Activated naive CD8-positive, alpha-beta T cell treated with anti-CD3 and anti-CD28 coated beads for 36 hours (primary cell): ENCODE results near the gene FADS2. TPM values are rescaled to one million over a fixed set of nuclear protein-coding genes. Genes with fewer than 3 reads are reported as not detected.

Experiments
- DNase-seq: peaks from one replicate; pipeline ENCODE4 v3.0.0; 2021
- H3K27ac Mint-ChIP-seq: one replicate; pipeline ENCODE4 v1.8.0; 2022; ENCODE audit warnings: mild to moderate bottlenecking, moderate library complexity, mixed read lengths
- H3K27me3 Mint-ChIP-seq: one replicate; pipeline ENCODE4 v1.8.0; 2022; ENCODE audit warnings: mild to moderate bottlenecking, mixed read lengths
- H3K36me3 Mint-ChIP-seq: one replicate; pipeline ENCODE4 v1.8.0; 2021; ENCODE audit warnings: mild to moderate bottlenecking, mixed read lengths
- H3K4me1 Mint-ChIP-seq: one replicate; pipeline ENCODE4 v1.8.0; 2021; ENCODE audit warnings: mixed read lengths
- H3K4me3 Mint-ChIP-seq: one replicate; pipeline ENCODE4 v1.8.0; 2022; ENCODE audit warnings: mild to moderate bottlenecking, moderate library complexity, mixed read lengths
- H3K9me3 Mint-ChIP-seq: one replicate; pipeline ENCODE4 v1.8.0; 2022; ENCODE audit warnings: mixed read lengths
- total RNA-seq, 2 experiments: library from RNA; stranded (reverse); gene quantifications; one replicate each; pipeline ENCODE4 v1.2.3, GENCODE V29; 2021

FADS2 gene
- total RNA-seq, 2 experiments from 2014 or later: 65.4 to 65.6 TPM

- Mint-ChIP-seq H3K9me3 (no peaks in the 10 kb centered on the region), H3K4me3 (peak overlapping the region; percentile 89), H3K36me3 (peaks cover 27% of the 10 kb centered on the region), H3K27me3 (peaks cover 41% of the 10 kb centered on the region), H3K27ac (no peak overlapping the region), H3K4me1 (peaks cover 23% of the 10 kb centered on the region)
- no peak for DNase-seq
These were observed 1.7 kb downstream of the FADS2 start for GRCh38 chr11:61829806-61830205.

- Mint-ChIP-seq H3K36me3 (peaks cover 27% of the 10 kb centered on the region), H3K9me3 (no peaks in the 10 kb centered on the region), H3K27me3 (peaks cover 41% of the 10 kb centered on the region), H3K4me1 (peaks cover 25% of the 10 kb centered on the region), H3K27ac (no peak overlapping the region), H3K4me3 (peak overlapping the region; percentile 58)
- DNase-seq: no peak
These were observed 2.4 kb downstream of the FADS2 start for GRCh38 chr11:61830237-61831105.

GRCh38 chr11:61832207-61832606 lies 4.1 kb downstream of the FADS2 start:
- no peak overlapping the region for H3K4me3 Mint-ChIP-seq
- peaks cover 26% of the 10 kb centered on the region for H3K27me3 Mint-ChIP-seq
- H3K27ac Mint-ChIP-seq: no peak overlapping the region
- H3K4me1 Mint-ChIP-seq: peaks cover 24% of the 10 kb centered on the region
- H3K9me3 Mint-ChIP-seq: no peaks in the 10 kb centered on the region
- no peak for DNase-seq
- H3K36me3 Mint-ChIP-seq: peaks cover 28% of the 10 kb centered on the region

DNA sequence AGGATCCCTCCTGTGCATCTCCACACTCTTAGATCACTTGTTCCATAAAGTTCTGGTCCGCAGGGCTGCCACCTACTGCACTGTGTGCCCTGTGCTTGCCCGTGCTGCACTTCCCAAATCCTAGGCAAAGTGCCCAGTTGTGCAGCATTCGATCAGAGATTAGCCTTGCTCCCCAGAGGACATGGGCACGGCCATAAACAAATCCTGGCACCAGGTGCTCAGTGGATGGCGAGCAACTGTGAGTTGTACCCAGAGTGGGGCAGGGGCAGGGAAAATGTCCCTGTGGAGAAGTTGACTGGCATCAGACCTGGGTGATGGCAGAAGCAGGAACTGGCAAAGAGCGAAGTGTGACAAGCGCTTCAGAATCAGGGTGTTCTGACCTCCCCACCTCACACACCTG lies 4.7 kb downstream of the FADS2 start:
- H3K36me3 Mint-ChIP-seq: peaks cover 27% of the 10 kb centered on the region
- no peak overlapping the region for H3K27ac Mint-ChIP-seq

GRCh38 chr11:61833471-61833870 lies 5.4 kb downstream of the FADS2 start:
- Mint-ChIP-seq H3K36me3 (peaks cover 27% of the 10 kb centered on the region), H3K9me3 (no peaks in the 10 kb centered on the region), H3K4me1 (peaks cover 23% of the 10 kb centered on the region), H3K27ac (peak overlapping the region; percentile 87), H3K27me3 (peaks cover 24% of the 10 kb centered on the region), H3K4me3 (no peak overlapping the region)
- DNase-seq: no peak

More for the DNA sequence above, 4.7 kb downstream of the FADS2 start:
- no peaks in the 10 kb centered on the region for H3K9me3 Mint-ChIP-seq
- H3K4me3 Mint-ChIP-seq: no peak overlapping the region
- peaks cover 23% of the 10 kb centered on the region for H3K4me1 Mint-ChIP-seq
- no peak for DNase-seq
- H3K27me3 Mint-ChIP-seq: peaks cover 24% of the 10 kb centered on the region

DNA sequence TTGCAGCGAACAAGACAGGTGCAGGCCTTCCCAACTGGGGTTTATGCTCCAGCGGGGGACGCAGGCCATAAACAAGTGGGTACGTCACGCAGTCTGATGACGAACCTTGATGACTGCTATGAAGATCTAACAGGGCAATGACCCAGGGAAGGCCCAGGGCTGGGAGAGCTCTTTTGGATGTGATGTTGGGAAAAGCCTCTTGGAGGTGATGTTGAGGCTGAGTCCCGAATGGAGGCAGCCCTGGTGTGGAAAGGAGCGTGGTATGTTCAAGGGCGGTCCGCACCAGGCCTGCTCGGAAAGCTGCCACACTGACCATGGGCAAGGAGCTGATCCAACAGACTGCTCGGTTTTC lies 5.8 kb downstream of the FADS2 start:
- peaks cover 24% of the 10 kb centered on the region for H3K27me3 Mint-ChIP-seq
- peaks cover 26% of the 10 kb centered on the region for H3K36me3 Mint-ChIP-seq
- H3K27ac Mint-ChIP-seq: peak overlapping the region; percentile 87
- no peak overlapping the region for H3K4me3 Mint-ChIP-seq
- DNase-seq: no peak
- H3K4me1 Mint-ChIP-seq: peaks cover 23% of the 10 kb centered on the region
- H3K9me3 Mint-ChIP-seq: no peaks in the 10 kb centered on the region

DNA sequence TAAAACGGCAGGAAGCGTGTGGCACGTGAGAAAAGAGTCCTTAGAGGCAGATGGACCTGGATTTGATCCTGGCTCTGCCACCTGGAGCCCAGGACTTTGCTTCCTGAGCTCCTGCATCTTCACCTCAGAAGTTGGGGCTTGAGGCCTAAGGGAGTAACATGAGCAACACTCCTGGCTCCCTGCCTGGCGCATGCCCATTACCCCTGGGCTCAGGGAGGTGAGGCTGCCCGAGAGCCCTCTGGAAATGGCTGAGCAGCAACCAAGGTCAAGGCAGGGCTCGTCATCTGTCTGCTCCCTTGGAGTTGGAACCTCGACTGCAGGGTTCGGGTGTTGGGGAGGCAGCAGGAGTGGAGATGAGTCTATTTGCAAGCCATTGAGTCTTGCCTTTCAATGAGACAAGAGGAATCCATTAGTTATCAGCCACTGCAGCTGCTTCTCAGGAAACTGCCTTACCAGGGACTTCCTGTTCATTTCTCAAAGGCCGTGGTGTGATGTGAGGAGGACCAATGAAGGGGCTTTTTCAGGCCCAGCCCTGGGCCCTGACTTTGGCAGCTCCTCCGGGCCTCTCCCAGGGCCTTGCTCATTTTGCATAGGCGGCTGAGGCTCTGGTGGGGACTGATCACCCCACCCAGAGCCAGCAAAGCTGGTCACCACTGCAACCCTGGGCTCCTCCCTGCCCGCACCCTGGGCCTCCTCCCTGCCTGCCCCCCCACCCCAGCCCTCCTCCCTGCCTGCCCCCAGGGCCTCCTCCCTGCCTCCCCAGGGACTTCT lies 6.4 kb downstream of the FADS2 start:
- peak overlapping the region; percentile 87 for H3K27ac Mint-ChIP-seq
- H3K4me3 Mint-ChIP-seq: peak overlapping the region; percentile 7
- DNase-seq: peak; percentile 74
- H3K4me1 Mint-ChIP-seq: peaks cover 20% of the 10 kb centered on the region
- peaks cover 19% of the 10 kb centered on the region for H3K27me3 Mint-ChIP-seq
- no peaks in the 10 kb centered on the region for H3K9me3 Mint-ChIP-seq
- peaks cover 23% of the 10 kb centered on the region for H3K36me3 Mint-ChIP-seq

DNA sequence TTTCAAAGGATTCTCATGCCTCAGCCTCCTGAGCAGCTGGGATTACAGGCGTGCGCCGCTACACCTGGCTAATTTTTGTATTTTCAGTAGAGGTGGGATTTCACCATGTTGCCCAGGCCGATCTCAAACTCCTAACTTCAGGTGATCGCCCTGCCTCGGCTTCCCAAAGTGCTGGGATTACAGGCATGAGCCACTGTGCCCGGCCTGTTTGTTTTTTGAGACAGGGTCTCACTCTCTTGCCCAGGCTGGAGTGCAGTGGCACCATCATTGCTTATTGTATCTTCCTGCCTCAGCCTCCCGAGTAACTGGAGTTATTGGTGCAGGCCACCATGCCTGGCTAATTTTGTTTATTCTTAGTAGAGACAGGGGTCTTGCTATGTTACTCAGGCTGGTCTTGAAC lies 8.1 kb downstream of the FADS2 start:
- H3K27me3 Mint-ChIP-seq: peaks cover 5% of the 10 kb centered on the region
- DNase-seq: no peak
- no peaks in the 10 kb centered on the region for H3K9me3 Mint-ChIP-seq
- H3K27ac Mint-ChIP-seq: no peak overlapping the region
- H3K4me1 Mint-ChIP-seq: peaks cover 15% of the 10 kb centered on the region
- no peak overlapping the region for H3K4me3 Mint-ChIP-seq
- H3K36me3 Mint-ChIP-seq: peaks cover 26% of the 10 kb centered on the region

DNA sequence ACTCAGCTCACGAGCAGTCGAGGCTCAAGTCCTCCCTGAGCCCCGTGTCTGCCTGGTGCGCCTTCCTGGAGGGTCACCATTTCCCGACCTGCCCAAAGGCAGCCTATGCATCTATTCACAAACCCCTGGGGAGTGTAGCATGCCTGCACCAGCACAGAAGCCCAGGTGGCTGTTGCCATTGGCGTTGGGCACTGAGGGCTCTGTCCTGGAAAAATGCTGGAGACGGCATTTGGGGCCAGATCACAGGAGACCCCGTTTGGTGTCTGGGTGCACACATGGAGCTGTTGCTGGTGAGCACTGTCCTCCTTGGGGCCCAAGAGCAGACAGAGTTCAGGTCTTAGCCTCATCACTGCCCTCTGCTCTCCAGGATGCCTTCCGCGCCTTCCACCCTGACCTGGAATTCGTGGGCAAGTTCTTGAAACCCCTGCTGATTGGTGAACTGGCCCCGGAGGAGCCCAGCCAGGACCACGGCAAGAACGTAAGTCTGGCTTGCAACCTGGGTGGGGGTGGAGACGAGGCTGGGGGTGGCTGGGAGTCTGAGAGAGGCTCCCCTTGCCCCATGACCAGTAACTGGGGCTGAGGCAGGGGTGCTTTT lies 9.4 kb downstream of the FADS2 start:
- Mint-ChIP-seq H3K4me3 (no peak overlapping the region), H3K27ac (no peak overlapping the region), H3K27me3 (no peaks in the 10 kb centered on the region)

GRCh38 chr11:61838501-61838900 lies 10.4 kb downstream of the FADS2 start:
- no peaks in the 10 kb centered on the region for H3K27me3 Mint-ChIP-seq
- no peaks in the 10 kb centered on the region for H3K9me3 Mint-ChIP-seq
- H3K4me1 Mint-ChIP-seq: peaks cover 15% of the 10 kb centered on the region
- no peak for DNase-seq
- peak overlapping the region; percentile 21 for H3K27ac Mint-ChIP-seq
- H3K36me3 Mint-ChIP-seq: peaks cover 31% of the 10 kb centered on the region
- H3K4me3 Mint-ChIP-seq: no peak overlapping the region

More for the DNA sequence above, 9.4 kb downstream of the FADS2 start:
- Mint-ChIP-seq H3K9me3 (no peaks in the 10 kb centered on the region), H3K36me3 (peaks cover 34% of the 10 kb centered on the region), H3K4me1 (peaks cover 15% of the 10 kb centered on the region)
- DNase-seq: no peak

DNA sequence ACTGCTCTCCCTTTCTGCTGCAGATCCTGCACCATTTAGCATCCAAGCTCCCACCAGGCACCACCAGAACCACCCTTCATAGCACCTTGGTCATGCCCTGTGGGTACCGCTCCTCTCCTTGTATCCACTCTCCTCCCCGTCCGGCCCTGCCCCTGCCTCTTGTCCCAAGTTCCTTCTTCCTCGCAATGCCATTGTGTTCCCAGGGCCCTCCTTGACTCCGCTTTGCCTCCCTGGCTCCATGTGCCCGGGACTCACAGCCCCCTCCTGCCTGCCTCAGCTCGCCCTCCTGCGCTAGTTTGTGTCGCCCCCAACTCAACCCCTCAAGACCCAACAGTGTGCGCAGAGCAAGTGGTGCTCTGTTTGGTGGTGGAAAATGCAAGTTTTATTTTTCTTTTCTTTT lies 10.8 kb downstream of the FADS2 start:
- no peaks in the 10 kb centered on the region for H3K27me3 Mint-ChIP-seq
- no peak for DNase-seq
- H3K4me1 Mint-ChIP-seq: peaks cover 11% of the 10 kb centered on the region
- peaks cover 27% of the 10 kb centered on the region for H3K36me3 Mint-ChIP-seq
- no peak overlapping the region for H3K4me3 Mint-ChIP-seq
- peak overlapping the region; percentile 21 for H3K27ac Mint-ChIP-seq
- no peaks in the 10 kb centered on the region for H3K9me3 Mint-ChIP-seq

DNA sequence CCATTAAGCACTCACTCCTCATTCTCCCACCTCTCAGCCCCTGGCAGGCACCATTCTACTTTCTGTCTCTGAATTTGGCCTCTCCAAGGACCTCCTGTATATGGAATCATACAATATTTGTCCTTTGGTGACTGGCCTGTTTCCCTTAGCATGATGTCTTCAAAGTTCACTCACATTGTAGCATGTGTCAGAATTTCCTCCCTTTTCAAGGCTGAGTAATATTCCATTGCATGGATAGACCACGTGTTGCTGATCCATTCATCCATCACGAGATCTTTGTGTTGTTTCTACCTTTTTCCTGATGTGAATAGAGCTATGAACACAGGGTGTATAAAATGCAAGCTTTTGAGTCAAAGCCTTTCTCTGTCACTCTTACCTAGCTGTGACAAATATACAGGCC lies 11.6 kb downstream of the FADS2 start:
- no peaks in the 10 kb centered on the region for H3K27me3 Mint-ChIP-seq
- DNase-seq: no peak
- H3K4me1 Mint-ChIP-seq: peaks cover 5% of the 10 kb centered on the region
- no peak overlapping the region for H3K4me3 Mint-ChIP-seq
- H3K9me3 Mint-ChIP-seq: no peaks in the 10 kb centered on the region
- H3K36me3 Mint-ChIP-seq: peaks cover 25% of the 10 kb centered on the region
- no peak overlapping the region for H3K27ac Mint-ChIP-seq

DNA sequence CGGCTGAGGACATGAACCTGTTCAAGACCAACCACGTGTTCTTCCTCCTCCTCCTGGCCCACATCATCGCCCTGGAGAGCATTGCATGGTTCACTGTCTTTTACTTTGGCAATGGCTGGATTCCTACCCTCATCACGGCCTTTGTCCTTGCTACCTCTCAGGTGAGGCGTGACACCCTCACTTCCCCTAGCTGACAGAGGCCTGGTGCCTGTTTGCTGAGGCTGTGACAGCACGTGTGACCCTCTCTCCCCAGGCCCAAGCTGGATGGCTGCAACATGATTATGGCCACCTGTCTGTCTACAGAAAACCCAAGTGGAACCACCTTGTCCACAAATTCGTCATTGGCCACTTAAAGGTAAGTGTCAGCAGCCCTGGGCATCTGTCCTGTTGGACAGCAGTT lies 12.3 kb downstream of the FADS2 start:
- H3K27ac Mint-ChIP-seq: no peak overlapping the region
- no peaks in the 10 kb centered on the region for H3K27me3 Mint-ChIP-seq
- no peak overlapping the region for H3K4me3 Mint-ChIP-seq
- peaks cover 2% of the 10 kb centered on the region for H3K4me1 Mint-ChIP-seq
- H3K36me3 Mint-ChIP-seq: peaks cover 28% of the 10 kb centered on the region
- no peaks in the 10 kb centered on the region for H3K9me3 Mint-ChIP-seq
- DNase-seq: no peak

DNA sequence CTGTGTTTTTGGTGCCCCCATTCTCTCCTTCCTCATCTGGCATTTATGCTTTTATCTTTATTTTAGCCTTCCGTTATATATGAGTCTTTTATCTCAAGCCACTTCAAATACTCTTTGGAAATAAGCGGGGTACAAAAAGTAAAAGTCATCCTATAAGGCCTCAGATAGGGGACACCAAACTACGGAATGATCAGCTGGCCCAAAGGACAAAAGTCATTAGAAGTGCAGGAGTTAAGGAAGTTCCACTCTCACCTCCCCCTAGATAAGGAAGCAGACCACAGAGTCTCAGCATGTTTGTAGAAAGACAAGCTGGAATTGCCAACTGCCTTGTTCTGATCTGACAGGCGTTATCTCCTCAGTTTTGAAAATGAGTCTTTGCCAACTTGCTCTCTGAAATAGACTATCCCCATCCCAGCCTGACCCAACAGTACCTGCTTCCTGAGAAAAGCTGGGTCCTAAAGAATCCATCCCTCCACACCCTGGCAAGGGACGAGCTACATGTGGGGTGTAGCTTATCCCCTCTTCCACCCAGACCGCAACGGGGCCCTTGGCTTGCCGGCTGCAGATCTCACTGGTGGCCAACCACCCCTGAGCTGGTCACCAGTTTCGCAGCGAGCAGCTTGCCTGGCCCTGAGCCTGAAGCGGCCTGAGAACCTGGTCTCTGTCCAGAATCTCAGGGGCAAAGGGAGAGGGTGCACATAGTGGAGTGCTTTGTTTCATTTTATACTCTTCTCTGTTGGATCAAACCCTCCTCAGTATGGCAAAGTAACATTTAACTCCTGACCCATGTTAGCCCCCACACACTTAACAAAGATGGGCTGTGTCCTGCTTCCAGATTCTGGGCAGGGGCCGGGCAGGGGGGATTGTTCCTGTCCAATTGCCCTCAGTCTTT lies 13.8 kb downstream of the FADS2 start:
- no peaks in the 10 kb centered on the region for H3K9me3 Mint-ChIP-seq
- H3K36me3 Mint-ChIP-seq: peaks cover 32% of the 10 kb centered on the region
- H3K4me1 Mint-ChIP-seq: no peaks in the 10 kb centered on the region
- no peaks in the 10 kb centered on the region for H3K27me3 Mint-ChIP-seq
- DNase-seq: no peak
- no peak overlapping the region for H3K27ac Mint-ChIP-seq
- no peak overlapping the region for H3K4me3 Mint-ChIP-seq

DNA sequence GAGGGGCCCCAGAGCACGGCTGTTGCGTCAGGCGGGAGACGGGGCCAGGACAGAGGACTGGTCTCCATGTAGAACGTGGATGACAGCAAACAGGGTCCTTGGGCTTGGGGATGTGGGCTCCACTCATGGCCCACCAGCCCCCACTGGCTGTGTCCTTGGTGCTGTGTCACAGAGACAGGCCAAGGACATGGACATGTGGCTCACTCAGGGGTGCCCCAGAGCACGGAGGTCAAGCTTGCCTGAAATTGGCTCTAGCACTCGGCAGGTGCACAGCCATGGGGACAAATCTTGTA lies 14.4 kb downstream of the FADS2 start:
- Mint-ChIP-seq H3K36me3 (peaks cover 34% of the 10 kb centered on the region), H3K27ac (no peak overlapping the region), H3K4me1 (no peaks in the 10 kb centered on the region), H3K4me3 (no peak overlapping the region), H3K27me3 (no peaks in the 10 kb centered on the region), H3K9me3 (no peaks in the 10 kb centered on the region)
- DNase-seq: no peak
